SKM-1 treated with dmso at 0.1 percent for 144 hours (cell line): ENCODE measurements around the gene NKIRAS2.

Source experiments
- DNase-seq: peaks from one replicate; lab custom pipeline; 2025; ENCODE audit not compliant: unreplicated experiment; lab: John Stamatoyannopoulos, UW

NKIRAS2 gene

GRCh38 chr17:42053731-42054500 is 34.0 kb downstream of the NKIRAS2 start:
- no peak for DNase-seq

- no peak for DNase-seq
Measured at GRCh38 chr17:42055027-42055426, 35.1 kb downstream of the NKIRAS2 start.

- no peak for DNase-seq
Measured at GRCh38 chr17:42055496-42055895, 35.6 kb downstream of the NKIRAS2 start.

GRCh38 chr17:42056635-42057034 is 36.7 kb downstream of the NKIRAS2 start:
- DNase-seq: no peak

GRCh38 chr17:42058063-42058462 is 38.2 kb downstream of the NKIRAS2 start:
- no peak for DNase-seq

GRCh38 chr17:42059815-42060214 is 39.9 kb downstream of the NKIRAS2 start:
- no peak for DNase-seq

GRCh38 chr17:42060231-42060630 is 40.3 kb downstream of the NKIRAS2 start:
- no peak for DNase-seq

GRCh38 chr17:42061646-42062487 is 42.0 kb downstream of the NKIRAS2 start:
- no peak for DNase-seq

- no peak for DNase-seq
Measured at GRCh38 chr17:42062681-42063080, 42.8 kb downstream of the NKIRAS2 start.

- DNase-seq: no peak
Measured at GRCh38 chr17:42065201-42065600, 45.3 kb downstream of the NKIRAS2 start.

- DNase-seq: peak; percentile 20
Measured at GRCh38 chr17:42067371-42068091, 47.6 kb downstream of the NKIRAS2 start.

GRCh38 chr17:42068979-42069378 is 49.1 kb downstream of the NKIRAS2 start:
- DNase-seq: no peak

- no peak for DNase-seq
Measured at GRCh38 chr17:42071810-42072209, 51.9 kb downstream of the NKIRAS2 start.

- DNase-seq: peak; percentile 10
Measured at GRCh38 chr17:42072323-42073187, 52.7 kb downstream of the NKIRAS2 start.
